Right kidney (tissue), 9 donors: Measurements from ENCODE around the gene TTBK1.

Source experiments
- DNase-seq: peaks from one replicate; pipeline ENCODE4 v3.0.0-alpha.2; 2016
- long read RNA-seq, 8 donors: transcript quantifications; one replicate each; lab custom pipeline, GENCODE V29; 2026

The TTBK1 gene
- long read RNA-seq, donor 1, result 0 reads
- long read RNA-seq, donor 2, result 0 reads
- long read RNA-seq, donor 3, result 0 reads
- long read RNA-seq, donor 4, result 0 reads
- long read RNA-seq, donor 5, result 0 reads
- long read RNA-seq, donor 6, result 0 reads
- long read RNA-seq, donor 7, result 0 reads
- long read RNA-seq, donor 8, result 0 reads

DNA sequence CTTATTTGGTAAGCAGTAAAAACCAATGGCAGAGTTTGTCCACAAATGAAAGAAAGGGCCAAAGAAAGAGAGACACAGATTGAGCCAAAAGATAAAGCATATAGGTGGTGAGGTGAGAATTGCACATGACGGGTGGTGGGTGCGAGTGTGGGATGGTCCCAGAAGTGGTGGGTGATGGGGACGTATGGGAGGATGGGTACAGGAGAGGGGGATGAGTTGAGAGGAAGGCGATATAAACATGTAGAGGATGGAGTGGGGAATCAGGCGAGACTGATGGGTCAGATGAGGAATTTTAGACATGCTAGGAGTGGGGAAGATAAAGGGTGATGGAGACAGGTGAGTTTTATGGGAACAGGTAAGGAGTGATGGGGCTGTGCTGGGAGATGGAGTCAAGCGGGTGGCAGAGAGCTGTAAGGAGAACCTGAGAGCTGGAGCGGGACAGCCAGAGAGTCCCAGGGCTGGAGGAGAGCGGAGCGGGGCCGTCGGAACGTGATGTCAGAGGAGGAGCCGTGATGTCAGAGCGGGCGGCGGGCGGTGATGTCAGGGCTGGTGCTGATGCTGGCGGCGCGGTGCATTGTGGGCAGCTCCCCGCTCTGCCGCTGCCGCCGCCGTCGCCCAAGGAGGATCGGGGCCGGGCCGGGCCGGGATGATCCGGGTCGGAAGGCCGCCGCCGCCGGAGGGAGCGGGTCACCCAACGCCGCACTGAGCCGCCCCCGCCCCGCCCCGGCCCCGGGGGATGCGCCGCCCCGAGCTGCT lies at the start of gene TTBK1:
TSS of gene TTBK1 (plus strand) at position 574 of the 756 bp plus-strand sequence. CDS start 3,180 bp downstream, outside the sequence.
- no peak for DNase-seq

DNA sequence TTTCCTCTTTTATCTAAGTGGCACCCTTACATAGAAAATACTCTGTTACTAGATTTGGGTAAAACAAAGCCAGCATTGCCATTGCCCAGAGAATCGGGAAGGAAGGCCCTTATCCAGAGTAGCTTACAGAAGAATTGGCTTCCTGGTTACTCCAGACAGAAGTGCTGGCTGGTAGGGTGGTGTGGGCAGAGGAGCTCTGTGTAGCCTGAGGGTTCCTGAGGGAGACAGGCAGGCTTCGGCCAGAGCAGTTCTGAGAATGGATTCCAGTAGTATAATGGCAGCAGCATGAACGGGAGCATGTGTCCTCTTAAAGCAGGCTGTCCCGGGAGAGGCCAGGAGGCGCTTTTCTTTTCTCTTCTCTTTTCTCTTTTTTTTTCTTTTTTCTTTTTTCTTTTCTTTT lies 49.4 kb upstream of the TTBK1 start:
- DNase-seq, result no peak

DNA sequence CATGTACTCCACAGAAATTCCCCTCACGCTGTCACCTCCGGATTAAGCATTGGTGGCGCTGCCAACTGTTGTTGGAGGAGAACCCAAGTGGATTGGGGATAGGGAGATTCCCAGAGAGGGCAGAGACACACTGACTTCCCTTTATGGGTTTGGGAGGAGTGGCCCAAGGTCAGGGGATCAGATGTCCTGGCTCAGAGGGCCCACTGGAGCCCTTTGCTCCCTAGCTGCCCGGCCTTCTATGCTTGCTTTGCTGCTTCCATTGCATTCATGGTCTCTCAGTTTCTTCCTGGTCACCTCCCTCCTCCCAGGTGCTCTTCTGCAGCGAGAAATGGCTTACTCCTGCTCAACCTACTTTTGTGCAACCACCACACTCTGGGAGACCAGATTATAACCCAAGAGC lies 46.9 kb upstream of the TTBK1 start:
- no peak for DNase-seq

GRCh38 chr6:43199912-43200311 lies 43.4 kb upstream of the TTBK1 start:
- no peak for DNase-seq

- no peak for DNase-seq
Measured at GRCh38 chr6:43200541-43200940, 42.7 kb upstream of the TTBK1 start.

DNA sequence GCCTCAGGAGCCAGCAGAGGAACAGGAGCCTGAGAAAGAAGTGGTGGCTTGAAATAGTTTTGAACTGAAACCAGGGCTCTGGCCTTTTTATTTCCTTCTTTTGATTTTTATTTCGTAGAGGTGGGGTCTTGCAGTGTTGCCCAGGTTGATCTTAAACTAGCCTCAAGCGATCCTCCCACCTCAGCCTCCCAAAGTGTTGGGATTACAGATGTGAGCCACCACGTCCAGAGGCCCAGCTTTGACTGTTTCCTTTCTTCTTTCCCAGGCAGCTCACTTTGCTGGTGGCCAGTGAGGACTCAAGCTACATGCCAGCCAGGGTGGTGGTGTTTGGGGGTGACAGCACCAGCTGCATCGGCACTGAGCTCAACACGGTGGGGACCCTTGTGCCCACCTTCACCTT lies 40.8 kb upstream of the TTBK1 start:
- DNase-seq, result no peak

- DNase-seq, result no peak
Measured at GRCh38 chr6:43203029-43203717, 40.1 kb upstream of the TTBK1 start.

DNA sequence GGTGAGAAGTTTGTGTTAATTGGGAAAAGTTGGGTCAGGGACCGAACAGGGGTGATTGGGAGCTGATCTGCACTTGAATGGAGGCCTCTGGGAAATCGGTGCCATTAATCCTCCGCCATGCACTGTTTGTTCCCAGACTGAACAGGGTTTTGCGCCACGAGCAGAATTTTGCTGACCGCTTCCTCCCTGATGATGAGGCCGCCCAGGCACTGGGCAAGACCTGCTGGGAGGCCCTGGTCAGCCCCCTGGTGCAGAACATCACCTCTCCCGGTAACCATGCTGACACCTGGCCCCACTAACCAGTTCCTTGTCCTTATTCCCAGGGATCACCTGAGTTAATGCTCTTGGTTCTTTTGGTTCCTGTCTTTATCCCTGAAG lies 39.6 kb upstream of the TTBK1 start:
- no peak for DNase-seq

DNA sequence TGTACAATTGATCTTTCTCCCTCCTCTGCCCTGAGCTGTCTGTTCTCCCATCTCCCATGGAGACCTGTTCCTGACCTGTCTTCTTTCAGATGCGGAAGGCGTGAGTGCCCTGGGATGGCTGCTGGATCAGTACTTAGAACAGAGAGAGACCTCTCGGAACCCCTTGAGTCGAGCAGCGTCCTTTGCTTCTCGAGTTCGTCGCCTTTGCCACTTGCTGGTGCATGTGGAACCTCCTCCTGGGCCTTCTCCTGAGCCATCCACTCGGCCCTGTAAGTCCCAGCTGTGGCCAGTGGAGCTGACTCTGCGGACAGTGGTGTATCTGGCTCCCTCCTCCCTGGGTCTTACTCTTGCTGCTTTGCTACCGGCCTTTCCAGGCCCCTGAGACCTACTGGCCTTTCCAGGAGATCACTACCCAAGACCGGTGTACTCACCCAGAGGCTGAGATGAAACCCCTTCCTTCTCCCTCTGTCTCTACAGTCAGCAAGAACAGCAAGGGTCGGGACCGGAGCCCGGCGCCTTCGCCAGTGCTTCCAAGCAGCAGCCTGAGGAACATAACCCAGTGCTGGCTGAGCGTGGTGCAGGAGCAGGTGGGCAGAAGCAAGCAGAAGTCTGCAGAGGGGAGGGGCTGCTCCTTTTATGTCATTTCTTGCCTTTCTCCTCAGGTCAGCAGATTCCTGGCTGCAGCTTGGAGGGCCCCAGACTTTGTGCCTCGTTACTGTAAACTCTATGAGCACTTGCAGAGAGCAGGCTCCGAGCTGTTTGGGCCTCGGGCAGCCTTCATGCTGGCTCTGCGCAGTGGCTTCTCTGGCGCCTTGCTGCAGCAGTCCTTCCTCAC lies 38.8 kb upstream of the TTBK1 start:
- no peak for DNase-seq

DNA sequence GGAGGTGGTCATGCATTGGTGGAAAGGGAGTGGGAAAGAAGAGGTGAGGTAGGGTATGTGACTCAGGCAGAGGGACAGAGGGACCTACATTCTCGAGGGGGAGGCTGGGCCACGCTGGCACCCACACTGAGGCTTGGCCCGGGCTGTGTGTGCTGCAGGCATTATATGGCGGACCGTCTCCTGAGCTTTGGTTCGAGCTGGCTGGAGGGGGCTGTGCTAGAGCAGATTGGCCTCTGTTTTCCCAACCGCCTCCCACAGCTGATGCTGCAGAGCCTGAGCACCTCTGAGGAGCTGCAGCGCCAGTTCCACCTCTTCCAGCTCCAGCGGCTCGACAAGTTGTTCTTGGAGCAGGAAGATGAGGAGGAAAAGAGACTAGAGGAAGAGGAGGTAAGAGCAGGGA lies 37.4 kb upstream of the TTBK1 start:
- DNase-seq, result no peak

DNA sequence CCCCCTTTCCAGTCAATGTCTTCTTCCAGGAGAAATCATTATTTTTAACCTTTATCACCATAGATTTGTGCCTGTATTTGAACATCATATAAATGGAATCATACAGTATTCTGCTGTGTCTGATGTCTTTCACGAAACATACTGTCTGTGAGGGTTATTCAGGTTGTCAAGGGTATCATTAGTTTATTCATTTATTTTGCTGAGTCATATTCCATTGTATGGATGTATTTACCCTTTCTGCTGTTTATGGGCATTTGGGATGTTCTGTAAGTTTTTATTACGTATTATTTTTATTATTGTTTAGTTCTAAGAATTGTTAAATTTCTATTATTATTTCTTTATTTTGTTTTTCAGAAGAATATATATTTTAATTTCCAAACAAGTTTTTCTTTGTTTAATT lies 36.0 kb upstream of the TTBK1 start:
- DNase-seq, result no peak

GRCh38 chr6:43211955-43212354 lies 31.3 kb upstream of the TTBK1 start:
- DNase-seq, result no peak

DNA sequence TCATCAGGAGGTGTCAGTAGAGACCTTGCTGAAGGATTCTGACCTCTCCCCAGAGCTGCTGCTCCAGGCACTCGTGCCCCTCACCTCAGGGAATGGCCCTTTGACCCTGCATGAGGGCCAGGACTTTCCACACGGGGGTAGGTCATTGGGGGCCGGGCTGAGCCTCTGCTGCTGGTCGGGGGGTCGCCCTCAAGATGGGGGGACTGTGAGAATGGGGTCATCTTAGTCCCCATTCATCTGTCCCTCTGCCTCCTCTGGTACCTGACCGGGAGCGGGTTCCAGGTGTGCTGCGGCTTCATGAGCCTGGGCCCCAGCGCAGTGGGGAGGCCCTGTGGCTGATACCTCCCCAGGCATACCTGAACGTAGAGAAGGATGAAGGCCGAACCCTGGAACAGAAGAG lies 29.9 kb upstream of the TTBK1 start:
- no peak for DNase-seq

GRCh38 chr6:43215066-43215465 lies 28.2 kb upstream of the TTBK1 start:
- no peak for DNase-seq

- DNase-seq, result no peak
Measured at GRCh38 chr6:43216200-43216599, 27.1 kb upstream of the TTBK1 start.

DNA sequence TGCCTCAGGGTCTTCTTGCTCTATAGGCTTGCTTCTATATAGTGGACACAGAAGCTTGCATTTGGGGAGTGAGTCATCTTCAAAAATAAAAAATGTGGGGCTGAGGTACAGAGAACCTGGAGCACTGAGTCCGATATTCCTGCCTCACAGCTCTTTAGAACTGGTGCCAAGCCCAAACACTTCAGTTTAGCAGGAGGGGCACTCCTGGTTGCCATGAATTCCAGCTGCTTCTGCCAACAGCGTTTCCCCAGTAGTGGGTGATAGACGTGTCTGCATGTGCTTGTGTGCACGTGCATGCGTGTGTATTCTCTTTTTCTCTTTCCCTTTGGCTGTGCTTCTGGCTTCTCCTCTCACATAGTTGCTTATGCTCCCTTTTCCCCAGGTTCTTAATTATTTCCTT lies 25.9 kb upstream of the TTBK1 start:
- DNase-seq, result no peak

DNA sequence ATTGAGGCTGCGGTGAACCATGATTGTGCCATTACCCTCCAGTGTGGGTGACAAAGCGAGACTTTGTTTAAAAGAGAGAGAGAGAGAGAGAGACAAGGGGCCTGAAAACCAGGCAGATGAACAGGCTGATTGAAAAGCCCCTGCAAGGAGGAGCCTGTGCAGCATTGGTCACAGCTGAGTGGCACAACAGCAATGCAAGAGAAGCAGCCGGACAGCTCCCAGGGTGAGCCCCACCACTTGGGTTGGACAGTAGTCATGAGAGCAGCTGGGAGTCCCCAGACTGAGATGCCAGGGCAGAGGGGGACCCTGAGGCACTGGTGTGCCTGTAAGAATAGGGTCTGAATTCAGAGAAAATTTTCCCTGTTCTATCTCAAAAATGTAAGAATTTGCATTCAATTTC lies 24.2 kb upstream of the TTBK1 start:
- no peak for DNase-seq

DNA sequence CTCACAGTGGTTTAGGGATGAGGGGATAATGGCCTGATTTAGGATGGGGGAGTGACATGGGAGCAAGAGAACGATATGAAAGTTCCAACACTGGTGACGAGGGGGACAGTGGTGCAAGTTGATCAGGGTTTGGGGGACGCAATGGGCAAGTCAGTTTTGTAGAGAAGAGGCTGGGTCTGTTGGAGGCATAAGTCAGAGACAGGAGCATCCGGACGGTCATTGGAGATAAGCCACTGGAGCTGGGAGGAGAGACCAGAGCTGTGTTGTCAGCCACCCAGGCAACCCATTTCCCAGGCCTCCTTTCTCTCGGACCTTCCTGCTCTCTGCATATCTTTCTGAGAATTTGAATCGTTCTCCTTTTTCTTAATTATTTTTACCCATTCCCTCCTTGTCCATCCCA lies 23.5 kb upstream of the TTBK1 start:
- no peak for DNase-seq

DNA sequence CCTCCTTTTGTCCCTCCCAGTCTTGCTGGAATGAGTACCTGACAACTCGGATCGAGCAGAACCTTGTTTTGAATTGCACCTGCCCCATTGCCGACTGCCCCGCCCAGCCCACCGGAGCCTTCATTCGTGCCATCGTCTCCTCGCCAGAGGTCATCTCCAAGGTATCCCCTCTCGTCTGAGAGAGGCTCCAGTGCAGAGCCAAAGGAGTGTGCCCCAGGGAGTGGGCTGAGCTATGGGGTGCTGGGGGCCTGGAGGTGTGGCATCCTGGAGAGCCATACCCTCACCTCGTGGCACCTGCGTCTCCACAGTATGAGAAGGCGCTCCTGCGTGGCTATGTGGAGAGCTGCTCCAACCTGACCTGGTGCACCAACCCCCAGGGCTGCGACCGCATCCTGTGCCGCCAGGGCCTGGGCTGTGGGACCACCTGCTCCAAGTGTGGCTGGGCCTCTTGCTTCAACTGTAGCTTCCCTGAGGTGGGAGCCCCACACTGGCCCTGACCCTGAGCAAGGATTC lies 22.8 kb upstream of the TTBK1 start:
- no peak for DNase-seq

DNA sequence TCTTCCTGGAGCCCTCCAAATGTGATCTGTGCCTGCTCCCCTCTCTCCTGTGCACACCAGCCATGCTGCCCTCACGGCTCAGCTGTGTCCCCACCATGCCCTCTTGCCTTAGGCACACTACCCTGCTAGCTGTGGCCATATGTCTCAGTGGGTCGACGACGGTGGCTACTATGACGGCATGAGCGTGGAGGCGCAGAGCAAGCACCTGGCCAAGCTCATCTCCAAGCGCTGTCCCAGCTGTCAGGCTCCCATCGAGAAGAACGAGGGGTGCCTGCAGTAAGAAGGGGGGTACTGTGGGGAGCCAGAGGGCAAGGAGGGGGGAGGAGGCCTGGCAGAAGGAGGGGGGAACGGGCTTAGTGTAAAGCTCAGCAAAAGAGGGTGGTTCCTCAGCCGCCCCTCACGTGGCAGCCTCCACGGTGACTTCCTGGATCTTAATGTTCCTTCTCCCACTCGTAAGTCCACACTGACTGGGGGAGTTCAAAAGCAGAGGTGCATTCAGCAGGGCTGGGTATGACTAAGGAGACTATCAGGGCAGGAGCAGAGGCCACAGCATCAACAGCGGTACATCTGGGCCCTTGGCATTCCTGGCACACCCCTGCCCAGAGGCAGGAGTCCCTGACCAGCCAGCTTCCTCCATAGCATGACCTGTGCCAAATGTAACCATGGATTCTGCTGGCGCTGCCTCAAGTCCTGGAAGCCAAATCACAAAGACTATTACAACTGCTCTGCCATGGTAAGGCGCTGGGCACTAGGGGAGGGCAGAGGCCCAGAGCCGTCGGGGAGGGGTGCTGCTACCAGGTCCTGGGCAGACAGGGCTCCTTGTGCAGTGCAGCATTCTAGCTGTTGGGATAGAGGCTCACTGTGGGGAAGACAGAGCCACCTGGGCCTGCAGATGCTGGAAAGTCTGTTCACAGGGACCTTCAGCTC lies 22.0 kb upstream of the TTBK1 start:
- no peak for DNase-seq

DNA sequence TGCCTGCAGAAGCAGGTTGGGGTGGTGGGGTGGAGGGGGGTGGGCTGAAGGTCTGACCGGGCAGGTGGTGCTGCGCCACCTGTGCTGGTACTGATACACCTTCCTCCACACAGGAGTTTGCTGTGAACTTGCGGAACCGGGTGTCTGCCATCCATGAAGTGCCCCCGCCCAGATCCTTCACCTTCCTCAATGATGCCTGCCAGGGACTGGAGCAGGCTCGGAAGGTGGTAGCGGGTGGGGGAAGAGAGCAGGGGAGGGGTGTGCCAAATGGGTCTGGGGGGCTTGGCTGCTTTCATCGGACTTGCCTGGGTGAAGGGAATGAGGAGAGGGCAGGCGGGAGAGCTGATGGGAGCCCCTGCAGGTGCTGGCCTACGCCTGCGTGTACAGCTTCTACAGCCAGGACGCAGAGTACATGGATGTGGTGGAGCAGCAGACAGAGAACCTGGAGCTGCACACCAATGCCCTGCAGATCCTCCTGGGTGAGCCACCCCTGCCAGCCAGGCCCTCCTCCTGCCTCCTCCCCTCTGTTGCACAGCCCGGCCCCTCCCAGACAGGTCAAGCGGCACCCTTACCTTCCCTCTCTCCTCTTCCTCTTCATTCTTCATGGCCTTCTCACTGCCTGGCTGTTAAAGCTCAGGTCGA lies 20.7 kb upstream of the TTBK1 start:
- no peak for DNase-seq
